CD14-positive monocyte (primary cell): ENCODE measurements around the gene KIAA0232. TPM values are rescaled to one million over a fixed set of nuclear protein-coding genes. Genes with fewer than 3 reads are reported as not detected.

Experiments used
- DNase-seq, 3 donors: peaks; one replicate each; pipeline ENCODE4 v3.0.0-alpha.2; 2011 to 2022
- H2AFZ ChIP-seq: 2 replicates; pipeline ENCODE4 v1.6.0; 2012; ENCODE audit warnings: mild to moderate bottlenecking, low read depth, low read length, inconsistent platforms; ENCODE audit not compliant: insufficient read depth, poor library complexity, severe bottlenecking
- H3K27ac ChIP-seq, 2 donors: 1 replicate in 1 of 2; 2 replicates in 1 of 2; pipeline ENCODE4 v1.5.1; 2012 to 2013; ENCODE audit warnings: low read length in 2 of 2, control low read depth in 1 of 2, inconsistent platforms in 1 of 2, low read depth in 1 of 2, mild to moderate bottlenecking in 1 of 2
- H3K27me3 ChIP-seq, 2 donors: one replicate each; pipeline versions ENCODE4 v1.6.0 to v1.6.1; 2011 to 2013; ENCODE audit warnings: low read length in 2 of 2; ENCODE audit not compliant: control insufficient read depth in 2 of 2, insufficient read depth in 2 of 2
- H3K36me3 ChIP-seq, 2 donors: replicated peaks in 1 of 2; 1 replicate in 1 of 2; 2 replicates in 1 of 2; pipeline versions ENCODE4 v1.5.1 to v1.6.1; 2012 to 2013; ENCODE audit warnings: low read length in 2 of 2, control low read depth in 1 of 2, inconsistent platforms in 1 of 2, mild to moderate bottlenecking in 1 of 2; ENCODE audit not compliant: insufficient read depth in 2 of 2, control insufficient read depth in 1 of 2
- H3K4me1 ChIP-seq, 2 donors: 1 replicate in 1 of 2; 2 replicates in 1 of 2; pipeline versions ENCODE4 v1.5.1 to v1.6.1; 2012 to 2013; ENCODE audit warnings: low read length in 2 of 2, control low read depth in 1 of 2, inconsistent platforms in 1 of 2, mild to moderate bottlenecking in 1 of 2, moderate library complexity in 1 of 2; ENCODE audit not compliant: insufficient read depth in 2 of 2, control insufficient read depth in 1 of 2
- H3K4me2 ChIP-seq: replicated peaks from 2 replicates; pipeline ENCODE3; 2012; ENCODE audit warnings: low read length, moderate library complexity, mild to moderate bottlenecking; ENCODE audit not compliant: poor library complexity, severe bottlenecking; ENCODE audit errors: extremely low read depth
- H3K4me3 ChIP-seq, 3 experiments: fragments of 200-600 bp in 1 of 3; sonication (generic) in 1 of 3; replicated peaks in 1 of 3; 1 replicate in 2 of 3; 2 replicates in 1 of 3; pipeline ENCODE4 v1.5.1; 2011 to 2013; ENCODE audit warnings: low read length in 3 of 3, mild to moderate bottlenecking in 3 of 3, control low read depth in 2 of 3, low read depth in 2 of 3, inconsistent platforms in 1 of 3, moderate library complexity in 1 of 3
- H3K79me2 ChIP-seq: 2 replicates; pipeline ENCODE4 v1.6.0; 2012; ENCODE audit warnings: mild to moderate bottlenecking, control low read depth, inconsistent platforms, low read length, moderate library complexity; ENCODE audit not compliant: insufficient read depth
- H3K9ac ChIP-seq: 2 replicates; pipeline ENCODE4 v1.6.0; 2017; ENCODE audit warnings: low read length, mild to moderate bottlenecking; ENCODE audit not compliant: insufficient read depth, poor library complexity, severe bottlenecking
- H3K9me3 ChIP-seq, 2 donors: replicated peaks in 1 of 2; 1 replicate in 1 of 2; 2 replicates in 1 of 2; pipeline versions ENCODE4 v1.5.1 to v1.6.1; 2012 to 2013; ENCODE audit warnings: low read length in 2 of 2, control low read depth in 1 of 2; ENCODE audit not compliant: control insufficient read depth in 1 of 2, insufficient read depth in 1 of 2
- H4K20me1 ChIP-seq: 2 replicates; pipeline ENCODE4 v1.6.0; 2012; ENCODE audit warnings: mild to moderate bottlenecking, low read length, control low read depth, moderate library complexity; ENCODE audit not compliant: insufficient read depth
- H3K27ac Mint-ChIP-seq, 7 donors: one replicate each; pipeline ENCODE4 v1.8.0; 2020; ENCODE audit warnings: mild to moderate bottlenecking in 7 of 7, mixed read lengths in 7 of 7, moderate library complexity in 6 of 7, inconsistent platforms in 2 of 7
- H3K27me3 Mint-ChIP-seq, 3 donors: one replicate each; pipeline ENCODE4 v1.8.0; 2021 to 2022; ENCODE audit warnings: low read depth in 3 of 3, mild to moderate bottlenecking in 3 of 3, mixed read lengths in 3 of 3, moderate library complexity in 3 of 3, inconsistent platforms in 1 of 3
- H3K36me3 Mint-ChIP-seq, 2 donors: one replicate each; pipeline ENCODE4 v1.8.0; 2020; ENCODE audit warnings: mixed read lengths in 2 of 2, inconsistent platforms in 1 of 2, mild to moderate bottlenecking in 1 of 2
- H3K4me1 Mint-ChIP-seq: one replicate; pipeline ENCODE4 v1.8.0; 2020; ENCODE audit warnings: mild to moderate bottlenecking, mixed read lengths
- H3K4me3 Mint-ChIP-seq, 2 donors: one replicate each; pipeline ENCODE4 v1.8.0; 2020; ENCODE audit warnings: mild to moderate bottlenecking in 2 of 2, mixed read lengths in 2 of 2, moderate library complexity in 1 of 2
- H3K9me3 Mint-ChIP-seq, 7 donors: one replicate each; pipeline ENCODE4 v1.8.0; 2020 to 2022; ENCODE audit warnings: mixed read lengths in 7 of 7, mild to moderate bottlenecking in 6 of 7, moderate library complexity in 6 of 7, inconsistent platforms in 2 of 7
- WGBS: methylation state at CpG from one replicate; pipeline ENCODE4 v1.1.5; 2013; ENCODE audit warnings: missing lambda C conversion rate; ENCODE audit not compliant: insufficient coverage; 5-methylcytosine and 5-hydroxymethylcytosine counted together
- intact Hi-C, 2 donors: fragments of 100-400 bp; cut with micrococcal nuclease; formaldehyde crosslinking; loops; one replicate each; pipeline versions ENCODE4 v1.15.0 to v1.15.1; 2023
- polyA plus RNA-seq, 3 donors: library from polyadenylated mRNA; depleted of rRNA in 1 of 3; unstranded in 2 of 3; stranded (reverse) in 1 of 3; fragments of 300-500 nt in 2 of 3; fragments of >200 nt in 1 of 3; fragmentation: Illumina TruSeq in 2 of 3; gene quantifications; 1 replicate in 2 of 3; 2 replicates in 1 of 3; pipeline ENCODE4 v1.2.3, GENCODE V29; 2012 to 2021
- TF ChIP-seq, protein P1 (sequence below): fragments of 200-600 bp; IDR thresholded peaks from one replicate; pipeline ENCODE4 v1.8.0; 2022; ENCODE audit warnings: antibody characterized with exemption, mild to moderate bottlenecking

KIAA0232 gene
- polyA plus RNA-seq, 3 donors, result 12.3 to 27.3 (median 20.6) TPM

GRCh38 chr4:6929812-6930464 is 147.4 kb downstream of the KIAA0232 start:
- Mint-ChIP-seq H3K4me3 (peak overlapping the region; percentile 68 to 88), H3K27ac (peak overlapping the region; percentile 78 to 92 (median 87)), H3K9me3 (peaks cover 0 to 3% (median 2%) of the 10 kb centered on the region in 7 donors), H3K4me1 (peaks cover 97% of the 10 kb centered on the region), H3K27me3 (no peaks in the 10 kb centered on the region), H3K36me3 (peaks cover 52 to 69% of the 10 kb centered on the region in 2 donors)
- H3K79me2 ChIP-seq, result peaks cover 89% of the 10 kb centered on the region
- H3K4me2 ChIP-seq, result peak overlapping the region; percentile 57
- peak overlapping the region; percentile 67 to 79 for H3K27ac ChIP-seq
- H3K4me1 ChIP-seq, result peaks cover 71 to 72% of the 10 kb centered on the region in 2 donors
- 29% methylated on average over 6 of the region's 15 CpGs for WGBS
- intact Hi-C loops, result loop anchor here (2.0 to 5.0 kb wide), 2 partner anchors 15 to 43 kb away; no protein-coding TSS in a partner anchor
- H3K9me3 ChIP-seq, result no peaks in the 10 kb centered on the region
- H2AFZ ChIP-seq, result no peak overlapping the region
- H3K27me3 ChIP-seq, result no peaks in the 10 kb centered on the region
- peak; percentile 63 to 70 (median 64) for DNase-seq
- peaks cover 0 to 37% of the 10 kb centered on the region in 2 donors for H3K36me3 ChIP-seq
- peaks cover 88% of the 10 kb centered on the region for H4K20me1 ChIP-seq
- peak overlapping the region; percentile 24 for H3K9ac ChIP-seq
- H3K4me3 ChIP-seq, result peak overlapping the region in 1 of 3 experiments; percentile 53
- TF ChIP-seq, protein P1, sequence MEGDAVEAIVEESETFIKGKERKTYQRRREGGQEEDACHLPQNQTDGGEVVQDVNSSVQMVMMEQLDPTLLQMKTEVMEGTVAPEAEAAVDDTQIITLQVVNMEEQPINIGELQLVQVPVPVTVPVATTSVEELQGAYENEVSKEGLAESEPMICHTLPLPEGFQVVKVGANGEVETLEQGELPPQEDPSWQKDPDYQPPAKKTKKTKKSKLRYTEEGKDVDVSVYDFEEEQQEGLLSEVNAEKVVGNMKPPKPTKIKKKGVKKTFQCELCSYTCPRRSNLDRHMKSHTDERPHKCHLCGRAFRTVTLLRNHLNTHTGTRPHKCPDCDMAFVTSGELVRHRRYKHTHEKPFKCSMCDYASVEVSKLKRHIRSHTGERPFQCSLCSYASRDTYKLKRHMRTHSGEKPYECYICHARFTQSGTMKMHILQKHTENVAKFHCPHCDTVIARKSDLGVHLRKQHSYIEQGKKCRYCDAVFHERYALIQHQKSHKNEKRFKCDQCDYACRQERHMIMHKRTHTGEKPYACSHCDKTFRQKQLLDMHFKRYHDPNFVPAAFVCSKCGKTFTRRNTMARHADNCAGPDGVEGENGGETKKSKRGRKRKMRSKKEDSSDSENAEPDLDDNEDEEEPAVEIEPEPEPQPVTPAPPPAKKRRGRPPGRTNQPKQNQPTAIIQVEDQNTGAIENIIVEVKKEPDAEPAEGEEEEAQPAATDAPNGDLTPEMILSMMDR, result no peak

- no peaks in the 10 kb centered on the region for H3K9me3 ChIP-seq
- no peak overlapping the region for H3K4me3 Mint-ChIP-seq
- H4K20me1 ChIP-seq, result peaks cover 66% of the 10 kb centered on the region
- peaks cover 56 to 60% of the 10 kb centered on the region in 2 donors for H3K4me1 ChIP-seq
- peaks cover 97% of the 10 kb centered on the region for H3K79me2 ChIP-seq
- peaks cover 55 to 80% of the 10 kb centered on the region in 2 donors for H3K36me3 Mint-ChIP-seq
- no peak overlapping the region for H2AFZ ChIP-seq
- peaks cover 90% of the 10 kb centered on the region for H3K4me1 Mint-ChIP-seq
- peaks cover 0 to 44% of the 10 kb centered on the region in 2 donors for H3K36me3 ChIP-seq
- intact Hi-C loops, result no loop called here
- DNase-seq, result no peak
- H3K27me3 ChIP-seq, result no peaks in the 10 kb centered on the region
- H3K4me3 ChIP-seq, result no peak overlapping the region
- no peak overlapping the region for H3K27ac ChIP-seq
- 97% methylated on average over 3 of the region's 3 CpGs for WGBS
- H3K27me3 Mint-ChIP-seq, result no peaks in the 10 kb centered on the region
- H3K9ac ChIP-seq, result no peak overlapping the region
- peak overlapping the region in 1 of 7 donors; percentile 44 for H3K27ac Mint-ChIP-seq
- TF ChIP-seq, protein P1, result no peak
- no peak overlapping the region for H3K4me2 ChIP-seq
- H3K9me3 Mint-ChIP-seq, result peaks cover 0 to 8% (median 3%) of the 10 kb centered on the region in 7 donors
These were observed 149.9 kb downstream of the KIAA0232 start for GRCh38 chr4:6932475-6932874.
